Mucosa of rectum (tissue), 2 donors: ENCODE results near the gene SDCCAG8.
"Not testable (repeated sequence)": the region's sequence is repeated elsewhere in the genome, so short reads cannot be mapped to it uniquely, and the experiment has no call there.

Experiments used
- H3K27ac ChIP-seq, 2 donors: one replicate each; pipeline ENCODE4 v1.7.0; 2013; ENCODE audit warnings: inconsistent platforms in 2 of 2, low read depth in 2 of 2, low read length in 2 of 2
- H3K27me3 ChIP-seq, 2 donors: one replicate each; pipeline ENCODE4 v1.7.0; 2013; ENCODE audit warnings: low read length in 2 of 2; ENCODE audit not compliant: control insufficient read depth in 2 of 2, insufficient read depth in 2 of 2
- H3K36me3 ChIP-seq, 2 donors: one replicate each; pipeline ENCODE4 v1.7.0; 2013; ENCODE audit warnings: low read length in 2 of 2; ENCODE audit not compliant: control insufficient read depth in 2 of 2, insufficient read depth in 2 of 2
- H3K4me1 ChIP-seq, 2 donors: one replicate each; pipeline ENCODE4 v1.7.0; 2013; ENCODE audit warnings: low read length in 2 of 2, mild to moderate bottlenecking in 1 of 2; ENCODE audit not compliant: control insufficient read depth in 2 of 2, insufficient read depth in 2 of 2
- H3K4me3 ChIP-seq, 2 donors: one replicate each; pipeline ENCODE4 v1.7.0; 2013; ENCODE audit warnings: low read length in 2 of 2
- H3K9ac ChIP-seq, 2 donors: one replicate each; pipeline ENCODE4 v1.7.0; 2013; ENCODE audit warnings: low read length in 2 of 2, low read depth in 1 of 2, mild to moderate bottlenecking in 1 of 2
- H3K9me3 ChIP-seq, 2 donors: one replicate each; pipeline ENCODE4 v1.7.0; 2013; ENCODE audit warnings: low read length in 2 of 2; ENCODE audit not compliant: control insufficient read depth in 2 of 2
- donor health status: healthy.
- donor health status: Normal muscosa, but diverticular disease.

The SDCCAG8 gene

GRCh38 chr1:243255791-243256512, at the start of gene SDCCAG8:
Gene SDCCAG8, plus strand, starts transcription at chr1:243256041. Its CDS starts 133 bp downstream, at chr1:243256174.
- peaks cover 7 to 10% of the 10 kb centered on the region in 2 donors for H3K4me1 ChIP-seq
- H3K9ac ChIP-seq: peak within 1 kb of the TSS; percentile 93 to 97
- no peaks in the 10 kb centered on the region for H3K9me3 ChIP-seq
- H3K36me3 ChIP-seq: no peaks in the 10 kb centered on the region
- H3K27ac ChIP-seq: peak within 1 kb of the TSS; percentile 93 to 97
- H3K27me3 ChIP-seq: no peaks in the 10 kb centered on the region
- H3K4me3 ChIP-seq: peak within 1 kb of the TSS; percentile 91 to 96

DNA sequence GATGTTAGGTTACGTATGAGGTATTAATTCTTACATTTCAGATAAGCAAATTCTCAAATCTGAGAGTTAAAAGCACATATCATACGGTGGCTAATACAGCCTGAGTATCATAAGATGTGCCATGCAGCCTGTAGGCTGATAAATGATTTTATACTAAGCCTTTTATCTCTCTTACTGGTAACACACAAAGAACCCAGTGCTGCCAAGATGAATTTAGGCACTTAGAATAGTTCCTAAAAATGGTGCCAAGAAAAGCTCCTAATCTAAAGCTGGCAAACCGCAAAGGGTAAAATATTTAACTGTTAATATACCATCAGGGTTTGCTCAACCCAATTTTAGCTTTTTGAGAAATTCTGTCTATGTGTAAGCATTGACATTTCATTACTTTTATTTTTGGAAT, 43.9 kb upstream of the SDCCAG8 start:
- H3K27ac ChIP-seq, H3K27me3 ChIP-seq, H3K9me3 ChIP-seq, H3K4me3 ChIP-seq, H3K36me3 ChIP-seq, H3K4me1 ChIP-seq, H3K9ac ChIP-seq: not testable (repeated sequence)

GRCh38 chr1:243213045-243213787, 42.6 kb upstream of the SDCCAG8 start:
- Histone ChIP-seq H3K9me3 (no peaks in the 10 kb centered on the region), H3K4me3 (no peak overlapping the region), H3K36me3 (no peaks in the 10 kb centered on the region), H3K27ac (no peak overlapping the region), H3K27me3 (no peaks in the 10 kb centered on the region), H3K9ac (no peak overlapping the region), H3K4me1 (no peaks in the 10 kb centered on the region)

- not testable (repeated sequence) for H3K27me3 ChIP-seq
Measured at GRCh38 chr1:243215276-243215875, 40.5 kb upstream of the SDCCAG8 start.

DNA sequence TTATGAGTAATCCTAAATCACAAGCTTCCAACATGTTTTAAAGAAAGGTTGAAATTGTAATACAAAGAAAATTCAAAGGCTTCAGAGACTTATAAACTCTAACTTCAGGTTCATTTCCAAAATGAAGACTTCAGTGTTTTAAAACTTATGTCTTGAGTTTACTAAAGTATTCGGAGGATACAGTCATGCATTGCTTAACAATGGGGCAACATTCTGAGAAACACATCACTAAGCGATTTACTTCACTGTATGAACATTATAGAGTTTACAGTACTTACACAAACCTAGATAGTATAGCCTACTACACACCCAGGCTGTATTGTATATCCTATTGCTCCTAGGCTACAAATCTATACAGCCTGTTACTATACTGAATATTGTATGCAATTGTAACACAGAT, 39.1 kb upstream of the SDCCAG8 start:
- Histone ChIP-seq H3K4me1 (no peaks in the 10 kb centered on the region), H3K9me3 (no peaks in the 10 kb centered on the region), H3K9ac (no peak overlapping the region), H3K4me3 (no peak overlapping the region), H3K36me3 (peaks cover 3 to 14% of the 10 kb centered on the region in 2 donors), H3K27me3 (no peaks in the 10 kb centered on the region), H3K27ac (no peak overlapping the region)

More at GRCh38 chr1:243215276-243215875, 40.5 kb upstream of the SDCCAG8 start:
- not testable (repeated sequence) for H3K4me1 ChIP-seq, H3K27ac ChIP-seq, H3K9me3 ChIP-seq, H3K4me3 ChIP-seq, H3K9ac ChIP-seq, H3K36me3 ChIP-seq

- Histone ChIP-seq H3K9me3 (no peaks in the 10 kb centered on the region), H3K27me3 (no peaks in the 10 kb centered on the region), H3K27ac (no peak overlapping the region), H3K4me3 (no peak overlapping the region), H3K36me3 (peaks cover 3 to 14% of the 10 kb centered on the region in 2 donors), H3K9ac (no peak overlapping the region), H3K4me1 (no peaks in the 10 kb centered on the region)
Measured at GRCh38 chr1:243217349-243217748, 38.5 kb upstream of the SDCCAG8 start.

GRCh38 chr1:243218059-243218458, 37.8 kb upstream of the SDCCAG8 start:
- H3K27me3 ChIP-seq: no peaks in the 10 kb centered on the region
- H3K36me3 ChIP-seq: peaks cover 3 to 14% of the 10 kb centered on the region in 2 donors
- no peak overlapping the region for H3K9ac ChIP-seq
- no peaks in the 10 kb centered on the region for H3K4me1 ChIP-seq
- no peaks in the 10 kb centered on the region for H3K9me3 ChIP-seq
- H3K4me3 ChIP-seq: no peak overlapping the region
- H3K27ac ChIP-seq: no peak overlapping the region

GRCh38 chr1:243227622-243228021, 28.2 kb upstream of the SDCCAG8 start:
- H3K27ac ChIP-seq: no peak overlapping the region
- no peaks in the 10 kb centered on the region for H3K27me3 ChIP-seq
- no peak overlapping the region for H3K9ac ChIP-seq
- H3K36me3 ChIP-seq: no peaks in the 10 kb centered on the region
- peaks cover 3 to 14% of the 10 kb centered on the region in 2 donors for H3K9me3 ChIP-seq
- H3K4me1 ChIP-seq: no peaks in the 10 kb centered on the region
- H3K4me3 ChIP-seq: no peak overlapping the region

GRCh38 chr1:243229526-243229925, 26.3 kb upstream of the SDCCAG8 start:
- H3K27me3 ChIP-seq: no peaks in the 10 kb centered on the region
- H3K36me3 ChIP-seq: no peaks in the 10 kb centered on the region
- H3K9ac ChIP-seq: no peak overlapping the region
- H3K27ac ChIP-seq: no peak overlapping the region
- no peaks in the 10 kb centered on the region for H3K4me1 ChIP-seq
- no peak overlapping the region for H3K4me3 ChIP-seq
- H3K9me3 ChIP-seq: peaks cover 3 to 14% of the 10 kb centered on the region in 2 donors

DNA sequence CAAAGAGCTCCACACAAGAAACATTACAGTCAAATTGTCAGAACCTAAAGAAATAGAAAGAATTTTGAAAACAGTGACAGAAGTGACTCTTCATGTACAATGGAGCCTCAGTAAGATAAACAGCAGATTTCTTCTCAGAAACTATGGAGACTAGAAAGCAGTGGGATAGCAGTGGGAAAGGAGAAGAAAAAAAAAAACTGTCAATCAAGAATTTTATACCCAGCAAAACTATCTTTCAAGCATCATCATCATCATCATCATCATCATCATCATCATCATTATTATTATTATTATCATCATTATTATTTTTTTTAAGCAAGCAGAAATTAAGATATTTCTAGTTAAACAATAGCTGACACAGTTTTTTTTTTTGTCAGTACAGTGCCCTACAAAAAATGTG, 24.9 kb upstream of the SDCCAG8 start:
- no peak overlapping the region for H3K4me3 ChIP-seq
- H3K27me3 ChIP-seq: no peaks in the 10 kb centered on the region
- H3K9ac ChIP-seq: no peak overlapping the region
- H3K4me1 ChIP-seq: no peaks in the 10 kb centered on the region
- H3K27ac ChIP-seq: no peak overlapping the region
- H3K9me3 ChIP-seq: peaks cover 3 to 14% of the 10 kb centered on the region in 2 donors
- H3K36me3 ChIP-seq: no peaks in the 10 kb centered on the region
